Measurements from ENCODE around the gene MAPK12. TPM values are rescaled to one million over a fixed set of nuclear protein-coding genes. Genes with fewer than 3 reads are reported as not detected.

The MAPK12 gene
- total RNA-seq, 4 donors from 2014 or later = 12.3 to 32.0 (median 24.1) TPM

DNA sequence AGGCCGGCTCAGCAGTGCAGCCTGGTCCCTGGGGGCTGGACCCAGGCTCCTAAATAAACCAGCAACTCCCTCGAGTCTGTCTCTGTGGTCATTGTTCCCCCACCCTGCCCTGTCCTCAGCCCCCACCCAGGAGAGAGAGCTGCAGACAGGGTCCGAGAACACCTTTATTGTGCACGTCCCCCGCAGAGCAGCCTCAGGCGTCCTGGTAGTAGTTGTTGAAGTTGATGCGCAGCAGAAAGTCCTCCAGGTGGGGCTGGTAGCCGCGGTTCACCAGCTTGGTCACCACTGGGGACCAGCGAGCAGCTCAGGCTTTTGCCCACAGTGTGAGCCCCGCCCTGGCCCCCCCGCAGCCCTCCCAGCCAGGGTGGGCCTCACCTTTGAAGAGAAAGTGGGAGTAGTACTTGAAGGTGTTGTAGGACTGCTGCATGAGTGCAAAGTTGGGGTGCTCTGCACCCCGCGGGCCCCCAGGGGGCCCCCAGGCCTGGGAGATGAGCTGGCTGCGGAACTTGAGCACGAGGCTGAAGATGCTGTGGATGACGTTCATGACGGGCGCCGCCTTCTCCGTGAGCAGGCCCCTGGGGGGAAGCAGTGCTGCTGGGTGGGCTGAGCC, 43.8 kb downstream of the MAPK12 start:
- Histone ChIP-seq H3K4me1 (peaks cover 0 to 25% (median 0%) of the 10 kb centered on the region in 4 donors), H3K27me3 (no peaks in the 10 kb centered on the region), H3K36me3 (peaks cover 9 to 100% (median 55%) of the 10 kb centered on the region in 3 donors), H3K27ac (no peak overlapping the region), H3K4me3 (no peak overlapping the region), H3K9me3 (no peaks in the 10 kb centered on the region)
- WGBS, 2 donors = 77 to 86% methylated on average over 12 to 21 of the region's 21 CpGs
- TF ChIP-seq POLR2A (IDR thresholded peaks at IDR 0.05) (no peak), EP300 (IDR thresholded peaks at IDR 0.05) (no peak)
- TF ChIP-seq, protein P1, sequence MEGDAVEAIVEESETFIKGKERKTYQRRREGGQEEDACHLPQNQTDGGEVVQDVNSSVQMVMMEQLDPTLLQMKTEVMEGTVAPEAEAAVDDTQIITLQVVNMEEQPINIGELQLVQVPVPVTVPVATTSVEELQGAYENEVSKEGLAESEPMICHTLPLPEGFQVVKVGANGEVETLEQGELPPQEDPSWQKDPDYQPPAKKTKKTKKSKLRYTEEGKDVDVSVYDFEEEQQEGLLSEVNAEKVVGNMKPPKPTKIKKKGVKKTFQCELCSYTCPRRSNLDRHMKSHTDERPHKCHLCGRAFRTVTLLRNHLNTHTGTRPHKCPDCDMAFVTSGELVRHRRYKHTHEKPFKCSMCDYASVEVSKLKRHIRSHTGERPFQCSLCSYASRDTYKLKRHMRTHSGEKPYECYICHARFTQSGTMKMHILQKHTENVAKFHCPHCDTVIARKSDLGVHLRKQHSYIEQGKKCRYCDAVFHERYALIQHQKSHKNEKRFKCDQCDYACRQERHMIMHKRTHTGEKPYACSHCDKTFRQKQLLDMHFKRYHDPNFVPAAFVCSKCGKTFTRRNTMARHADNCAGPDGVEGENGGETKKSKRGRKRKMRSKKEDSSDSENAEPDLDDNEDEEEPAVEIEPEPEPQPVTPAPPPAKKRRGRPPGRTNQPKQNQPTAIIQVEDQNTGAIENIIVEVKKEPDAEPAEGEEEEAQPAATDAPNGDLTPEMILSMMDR (IDR thresholded peaks at IDR 0.05) = no peak
- no peak for DNase-seq (ENCODE audit: low spot score in 2 of 2)

DNA sequence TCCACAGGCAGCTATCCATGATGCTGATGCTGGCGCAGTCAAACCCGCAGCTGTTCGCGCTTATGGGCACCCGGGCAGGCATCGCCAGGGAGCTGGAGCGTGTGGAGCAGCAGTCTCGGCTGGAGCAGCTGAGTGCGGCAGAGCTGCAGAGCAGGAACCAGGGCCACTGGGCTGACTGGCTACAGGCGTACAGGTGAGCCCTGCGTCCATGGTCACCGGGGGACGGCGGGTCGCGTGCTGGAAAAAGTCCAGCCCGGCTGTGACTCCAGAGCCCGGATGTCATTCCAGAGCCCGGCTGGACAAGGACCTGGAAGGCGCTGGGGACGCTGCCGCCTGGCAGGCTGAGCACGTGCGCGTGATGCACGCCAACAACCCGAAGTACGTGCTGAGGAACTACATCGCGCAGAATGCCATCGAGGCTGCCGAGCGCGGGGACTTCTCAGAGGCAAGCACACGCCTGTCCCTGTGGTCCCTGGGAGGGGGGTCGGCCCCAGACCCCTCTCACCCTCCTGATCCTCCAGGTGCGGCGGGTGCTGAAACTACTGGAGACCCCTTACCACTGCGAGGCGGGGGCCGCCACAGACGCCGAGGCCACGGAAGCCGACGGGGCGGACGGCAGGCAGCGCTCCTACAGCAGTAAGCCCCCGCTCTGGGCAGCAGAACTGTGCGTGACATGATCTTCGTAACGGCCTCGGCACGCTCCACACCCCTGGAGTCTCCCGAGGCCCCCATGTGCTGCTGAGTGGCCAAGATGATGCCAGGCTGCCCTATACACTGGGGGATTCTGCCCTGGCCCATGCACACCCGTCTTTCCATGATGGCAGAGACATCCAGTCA, 44.6 kb downstream of the MAPK12 start:
- Histone ChIP-seq H3K4me1 (peaks cover 0 to 25% (median 0%) of the 10 kb centered on the region in 4 donors), H3K9me3 (no peaks in the 10 kb centered on the region), H3K4me3 (no peak overlapping the region), H3K36me3 (peaks cover 10 to 100% (median 48%) of the 10 kb centered on the region in 3 donors), H3K27ac (no peak overlapping the region), H3K27me3 (no peaks in the 10 kb centered on the region)
- 94 to 95% methylated on average over 43 to 51 of the region's 57 CpGs for WGBS, 2 donors
- TF ChIP-seq, protein P1 (IDR thresholded peaks at IDR 0.05) = no peak
- no peak for TF ChIP-seq POLR2A (IDR thresholded peaks at IDR 0.05)
- no peak for TF ChIP-seq EP300 (IDR thresholded peaks at IDR 0.05)
- DNase-seq (ENCODE audit: low spot score in 2 of 2) = no peak

DNA sequence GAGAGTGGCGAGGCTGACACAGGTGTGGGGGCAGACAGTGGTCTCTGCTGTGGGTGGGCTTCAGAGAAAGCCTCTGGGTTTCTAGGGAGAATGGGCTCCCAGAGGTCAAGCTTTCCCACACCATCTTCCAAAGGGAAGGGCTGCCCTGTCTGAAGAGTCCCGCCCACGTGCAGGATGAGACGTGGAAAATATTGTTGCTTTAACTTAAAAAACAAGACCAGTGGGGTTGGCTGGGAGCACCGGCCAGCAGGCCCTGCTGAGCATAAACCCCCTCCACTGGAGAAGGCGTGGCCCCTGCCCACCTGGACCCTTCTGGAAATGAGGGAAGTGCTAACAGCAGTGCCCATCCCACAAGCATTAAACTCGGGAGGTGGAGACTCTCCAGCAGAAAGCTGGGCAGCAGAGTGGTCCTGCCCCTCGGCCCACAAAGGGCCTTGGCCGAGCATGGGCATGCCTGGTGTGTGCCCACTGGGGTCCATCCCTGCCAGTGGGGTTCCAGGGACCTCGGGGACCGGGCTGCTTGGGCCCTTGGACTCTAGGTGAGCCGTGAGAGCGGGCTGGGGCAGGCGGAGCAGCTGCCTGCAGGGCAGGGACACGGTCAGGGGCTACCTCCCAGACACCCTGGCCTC, 45.3 kb downstream of the MAPK12 start:
- 78 to 79% methylated on average over 15 of the region's 15 CpGs for WGBS, 2 donors

DNA sequence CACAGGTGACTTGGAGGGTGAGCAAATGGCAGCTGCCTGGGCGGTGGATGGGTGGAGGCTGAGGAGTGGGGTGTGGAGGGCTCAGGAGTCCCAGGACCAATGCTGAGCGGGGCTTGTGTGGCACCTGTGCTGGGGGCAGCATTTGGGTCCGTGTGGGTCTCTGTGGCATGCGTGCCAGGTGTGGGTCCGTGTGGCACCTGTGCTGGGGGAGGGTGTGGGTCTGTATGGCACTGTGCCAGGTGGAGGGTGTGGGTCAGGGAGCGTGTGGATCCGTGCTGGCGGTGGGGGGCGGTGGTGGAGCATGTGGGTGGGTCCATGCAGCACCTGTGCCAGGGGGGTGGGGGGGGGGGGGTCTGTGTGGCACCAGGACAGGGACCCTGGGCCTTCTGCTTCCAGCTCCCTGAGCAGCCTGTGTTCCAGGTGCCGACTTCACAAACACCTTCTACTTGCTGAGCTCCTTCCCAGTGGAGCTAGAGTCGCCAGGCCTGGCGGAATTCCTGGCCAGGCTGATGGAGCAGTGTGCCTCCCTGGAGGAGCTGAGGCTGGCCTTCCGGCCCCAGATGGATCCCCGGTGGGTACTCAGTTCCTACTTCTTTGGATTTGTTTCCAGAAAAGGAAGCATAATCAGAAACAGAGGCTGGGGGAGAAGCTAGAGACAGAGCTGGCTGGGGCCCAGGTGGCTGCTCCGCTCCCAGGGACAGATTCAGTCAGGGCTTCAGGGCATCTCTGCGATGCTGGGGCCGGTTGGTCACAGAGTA, 46.0 kb downstream of the MAPK12 start:
- TF ChIP-seq, protein P1 (IDR thresholded peaks at IDR 0.05) = no peak
- TF ChIP-seq EP300 (IDR thresholded peaks at IDR 0.05) (no peak), POLR2A (IDR thresholded peaks at IDR 0.05) (no peak)
- Histone ChIP-seq H3K27me3 (no peaks in the 10 kb centered on the region), H3K4me3 (no peak overlapping the region), H3K9me3 (no peaks in the 10 kb centered on the region), H3K4me1 (peaks cover 0 to 25% (median 0%) of the 10 kb centered on the region in 4 donors), H3K27ac (no peak overlapping the region), H3K36me3 (peaks cover 10 to 100% (median 41%) of the 10 kb centered on the region in 3 donors)
- DNase-seq (ENCODE audit: low spot score in 2 of 2) = no peak
- WGBS, 2 donors = 67 to 68% methylated on average over 16 to 17 of the region's 17 CpGs

More for the DNA sequence above, 45.3 kb downstream of the MAPK12 start:
- Histone ChIP-seq H3K4me1 (peaks cover 0 to 25% (median 0%) of the 10 kb centered on the region in 4 donors), H3K9me3 (no peaks in the 10 kb centered on the region), H3K27ac (no peak overlapping the region), H3K27me3 (no peaks in the 10 kb centered on the region), H3K36me3 (peaks cover 10 to 100% (median 41%) of the 10 kb centered on the region in 3 donors), H3K4me3 (no peak overlapping the region)
- no peak for TF ChIP-seq POLR2A (IDR thresholded peaks at IDR 0.05)
- no peak for TF ChIP-seq EP300 (IDR thresholded peaks at IDR 0.05)
- TF ChIP-seq, protein P1 (IDR thresholded peaks at IDR 0.05) = no peak
- DNase-seq (ENCODE audit: low spot score in 2 of 2) = no peak
